Adipocyte (in vitro differentiated cells): ENCODE data around the gene FAM111A.
"Not testable (repeated sequence)": the region's sequence is repeated elsewhere in the genome, so short reads cannot be mapped to it uniquely, and the experiment has no call there.

Experiments used
- DNase-seq: peaks from one replicate; pipeline ENCODE4 v3.0.0-alpha.2; 2015; ENCODE audit warnings: low read depth
- H3K27me3 ChIP-seq: replicated peaks from 2 replicates; pipeline ENCODE4 v1.7.0; 2013; ENCODE audit warnings: mild to moderate bottlenecking, low read length, moderate library complexity; ENCODE audit not compliant: control insufficient read depth, insufficient read depth
- H3K36me3 ChIP-seq: 2 replicates; pipeline ENCODE4 v1.7.0; 2013; ENCODE audit warnings: low read length, mild to moderate bottlenecking, moderate library complexity; ENCODE audit not compliant: control insufficient read depth, insufficient read depth, severe bottlenecking
- H3K4me1 ChIP-seq: 2 replicates; pipeline ENCODE4 v1.7.0; 2013; ENCODE audit warnings: mild to moderate bottlenecking, low read length, moderate library complexity; ENCODE audit not compliant: control insufficient read depth, insufficient read depth
- H3K4me3 ChIP-seq: 2 replicates; pipeline ENCODE4 v1.7.0; 2013; ENCODE audit warnings: mild to moderate bottlenecking, low read length, moderate library complexity
- H3K9ac ChIP-seq: 2 replicates; pipeline ENCODE4 v1.7.0; 2013; ENCODE audit warnings: mild to moderate bottlenecking, low read length, moderate library complexity
- H3K9me3 ChIP-seq: 2 replicates; pipeline ENCODE4 v1.7.0; 2013; ENCODE audit warnings: mild to moderate bottlenecking, low read length, moderate library complexity; ENCODE audit not compliant: control insufficient read depth

FAM111A gene, protein sequence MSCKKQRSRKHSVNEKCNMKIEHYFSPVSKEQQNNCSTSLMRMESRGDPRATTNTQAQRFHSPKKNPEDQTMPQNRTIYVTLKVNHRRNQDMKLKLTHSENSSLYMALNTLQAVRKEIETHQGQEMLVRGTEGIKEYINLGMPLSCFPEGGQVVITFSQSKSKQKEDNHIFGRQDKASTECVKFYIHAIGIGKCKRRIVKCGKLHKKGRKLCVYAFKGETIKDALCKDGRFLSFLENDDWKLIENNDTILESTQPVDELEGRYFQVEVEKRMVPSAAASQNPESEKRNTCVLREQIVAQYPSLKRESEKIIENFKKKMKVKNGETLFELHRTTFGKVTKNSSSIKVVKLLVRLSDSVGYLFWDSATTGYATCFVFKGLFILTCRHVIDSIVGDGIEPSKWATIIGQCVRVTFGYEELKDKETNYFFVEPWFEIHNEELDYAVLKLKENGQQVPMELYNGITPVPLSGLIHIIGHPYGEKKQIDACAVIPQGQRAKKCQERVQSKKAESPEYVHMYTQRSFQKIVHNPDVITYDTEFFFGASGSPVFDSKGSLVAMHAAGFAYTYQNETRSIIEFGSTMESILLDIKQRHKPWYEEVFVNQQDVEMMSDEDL

DNA sequence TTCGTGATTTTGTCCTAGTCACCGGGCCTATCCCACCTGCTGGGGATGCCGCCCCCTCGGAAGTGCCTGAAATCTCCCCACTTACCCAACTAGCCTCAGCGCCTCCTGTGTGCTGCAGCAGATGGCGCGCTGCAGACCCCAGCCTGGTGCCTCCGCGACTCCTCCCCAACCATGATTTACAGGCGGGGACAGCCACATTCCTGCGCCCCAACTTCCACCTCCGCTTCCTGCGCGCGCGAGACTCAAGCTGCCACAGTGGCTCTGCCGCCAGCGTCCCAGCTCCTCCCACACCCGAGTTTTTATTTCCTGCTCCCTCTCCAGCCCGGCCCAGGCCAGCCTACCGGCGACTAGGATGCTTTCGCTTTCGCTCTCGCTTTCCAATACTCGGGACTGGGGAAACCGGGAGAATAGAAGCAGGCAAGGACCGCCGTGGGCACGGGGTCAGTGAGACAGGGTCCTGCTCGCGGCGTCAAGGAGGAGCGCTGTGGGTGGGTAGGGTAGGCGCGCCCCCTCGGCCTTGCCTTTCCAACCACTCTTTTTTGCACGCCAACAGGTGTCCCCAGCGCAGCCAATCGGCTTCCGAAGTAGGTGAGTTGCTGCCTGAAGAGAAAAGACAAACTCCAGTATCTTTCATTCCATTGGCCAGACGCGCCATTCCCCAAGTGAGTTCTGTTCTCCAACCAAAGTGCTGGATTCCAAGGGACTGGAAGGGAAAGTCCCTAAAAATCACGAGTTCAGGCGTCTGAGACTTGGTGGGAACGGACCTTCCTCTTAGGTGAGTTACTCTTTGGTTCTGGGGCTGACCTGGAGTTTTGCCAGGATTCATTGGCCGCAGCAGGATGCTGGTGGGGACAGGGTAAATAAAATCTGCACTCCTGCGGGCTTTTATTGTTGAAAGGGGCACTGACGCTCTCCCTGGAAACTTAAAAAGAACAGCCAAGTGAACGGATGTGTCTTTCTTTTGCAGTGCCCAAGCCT lies at the start of gene FAM111A:
TSS of gene FAM111A (plus strand) at position 327 of the 978 bp plus-strand sequence. CDS start 6,017 bp downstream, outside the sequence.
- Histone ChIP-seq H3K36me3 (no peaks in the 10 kb centered on the region), H3K4me1 (peaks cover 34% of the 10 kb centered on the region), H3K27me3 (no peaks in the 10 kb centered on the region), H3K4me3 (peak within 1 kb of the TSS; percentile 90), H3K9me3 (no peaks in the 10 kb centered on the region), H3K9ac (peak within 1 kb of the TSS; percentile 86)
- peak; percentile 96 for DNase-seq

DNA sequence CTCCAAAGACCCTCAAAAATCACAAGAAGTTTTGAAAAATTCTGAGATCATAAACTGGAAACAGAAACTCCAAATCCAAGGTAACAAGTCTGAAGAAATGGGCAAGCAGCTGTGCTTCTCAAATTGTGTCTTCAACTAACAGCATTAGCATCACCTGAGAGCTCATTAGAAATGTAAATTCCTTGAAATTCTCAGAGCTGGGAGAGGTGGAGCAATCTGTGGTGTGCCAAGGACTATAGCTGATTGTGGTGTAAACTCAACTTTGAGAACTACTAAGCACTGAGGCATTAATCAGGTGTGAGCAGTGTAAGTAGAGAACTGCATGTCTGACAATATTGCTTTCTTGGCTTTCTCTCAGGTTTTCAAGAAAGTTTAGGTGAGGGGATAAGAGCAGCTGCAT lies 49.1 kb upstream of the FAM111A start:
- not testable (repeated sequence) for H3K4me1 ChIP-seq, H3K4me3 ChIP-seq, H3K36me3 ChIP-seq, H3K27me3 ChIP-seq, H3K9ac ChIP-seq, H3K9me3 ChIP-seq, DNase-seq

DNA sequence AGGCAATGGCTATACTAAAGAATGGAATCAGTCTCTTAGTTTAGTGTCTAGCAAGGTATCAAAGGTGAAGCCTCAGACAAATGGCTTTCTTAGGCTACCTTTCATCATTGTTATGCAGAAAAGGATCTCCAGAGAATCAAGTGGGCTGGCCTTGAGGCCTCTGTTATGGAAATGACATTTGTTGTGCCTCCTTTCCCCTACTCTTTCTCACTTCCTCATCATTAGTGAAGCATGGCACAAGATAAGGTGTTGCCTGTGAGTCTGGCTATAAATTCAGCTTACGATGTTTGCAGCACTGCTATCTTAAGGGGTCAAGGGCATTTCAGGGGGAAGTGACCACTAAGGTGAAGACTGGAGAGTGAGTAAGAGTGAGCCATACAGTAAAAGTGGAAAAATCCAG lies 47.4 kb upstream of the FAM111A start:
- H3K4me1 ChIP-seq, H3K27me3 ChIP-seq, DNase-seq, H3K36me3 ChIP-seq, H3K9me3 ChIP-seq, H3K4me3 ChIP-seq, H3K9ac ChIP-seq: not testable (repeated sequence)

DNA sequence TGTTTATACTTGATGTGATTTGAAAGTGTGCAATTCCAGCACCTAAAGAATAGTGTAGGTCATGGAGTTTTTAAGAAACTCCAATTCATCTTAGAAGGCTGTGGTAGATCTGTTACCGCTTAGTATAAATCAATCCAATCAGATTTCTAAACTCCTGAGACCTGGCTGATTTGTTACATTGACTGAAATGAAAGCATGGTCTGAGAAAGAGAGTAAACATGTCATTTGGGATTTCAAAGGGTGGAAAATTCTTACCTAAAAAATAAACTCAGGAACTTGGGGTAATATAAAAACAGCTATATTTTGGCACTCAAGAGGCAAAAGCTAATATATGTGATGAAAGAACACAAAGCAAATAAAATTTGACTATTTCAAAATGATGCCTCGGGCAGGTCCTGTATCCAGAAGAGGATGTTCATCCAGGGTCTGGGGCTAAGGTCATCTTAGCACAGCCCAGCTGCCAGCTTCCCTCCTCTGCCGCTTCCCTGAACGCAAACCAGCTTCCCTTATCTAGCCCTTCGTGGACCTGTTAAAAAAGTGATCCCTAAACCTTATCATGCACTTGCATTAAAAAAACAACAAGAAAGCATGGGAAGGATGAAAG lies 46.6 kb upstream of the FAM111A start:
- not testable (repeated sequence) for H3K4me1 ChIP-seq, H3K4me3 ChIP-seq, H3K9me3 ChIP-seq, H3K36me3 ChIP-seq, H3K27me3 ChIP-seq, DNase-seq, H3K9ac ChIP-seq

DNA sequence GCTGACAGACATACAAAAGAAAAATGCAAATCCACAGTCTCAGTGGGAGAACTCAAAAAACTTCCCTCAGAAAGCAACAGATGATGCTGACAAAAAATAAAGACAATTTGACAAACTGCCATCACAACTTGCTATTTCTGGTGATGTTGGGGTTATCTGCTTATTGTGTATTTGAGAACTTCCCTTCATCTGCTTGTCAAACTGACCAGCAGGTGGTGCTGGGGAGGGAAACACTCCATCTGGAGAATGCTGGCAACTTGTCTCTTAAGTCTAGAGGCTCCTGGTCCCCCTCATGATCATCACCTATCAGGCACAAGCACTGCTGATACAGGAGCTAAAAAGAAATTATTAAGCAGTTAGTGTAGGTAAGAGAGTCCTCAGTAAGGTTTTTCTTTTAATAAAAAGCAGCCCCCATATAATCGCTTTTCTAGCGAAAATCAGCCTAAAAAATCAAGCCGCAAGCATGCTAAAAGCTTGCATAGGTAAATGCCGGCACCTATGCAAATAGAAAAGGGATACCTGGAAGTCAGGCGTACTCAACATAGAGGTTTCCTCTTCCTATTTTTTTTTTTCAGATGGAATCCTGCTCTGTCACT lies 45.4 kb upstream of the FAM111A start:
- Histone ChIP-seq H3K9ac (no peak overlapping the region), H3K4me1 (peaks cover 6% of the 10 kb centered on the region), H3K27me3 (no peaks in the 10 kb centered on the region), H3K4me3 (no peak overlapping the region), H3K9me3 (no peaks in the 10 kb centered on the region), H3K36me3 (no peaks in the 10 kb centered on the region)
- DNase-seq = peak; percentile 78

DNA sequence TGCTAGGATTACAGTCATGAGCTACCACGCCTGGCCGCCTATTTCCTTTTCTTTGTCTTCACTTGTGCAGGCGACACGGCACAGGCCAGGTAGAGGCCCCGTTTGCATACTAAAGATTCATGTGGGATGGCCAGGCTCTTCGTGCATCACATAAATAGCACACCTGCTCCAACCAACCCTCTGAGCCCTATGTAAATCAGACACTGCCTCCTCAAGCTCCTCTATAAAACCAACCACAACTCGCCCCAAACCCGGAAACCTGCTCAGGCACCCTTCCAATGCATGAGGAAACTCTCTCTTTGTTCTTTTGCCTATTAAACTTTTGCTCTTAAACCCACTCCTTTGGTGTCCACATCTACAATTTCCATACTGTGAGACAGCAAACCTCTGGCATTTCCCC lies 44.7 kb upstream of the FAM111A start:
- not testable (repeated sequence) for H3K4me1 ChIP-seq, H3K4me3 ChIP-seq, DNase-seq, H3K36me3 ChIP-seq, H3K9ac ChIP-seq, H3K27me3 ChIP-seq, H3K9me3 ChIP-seq

DNA sequence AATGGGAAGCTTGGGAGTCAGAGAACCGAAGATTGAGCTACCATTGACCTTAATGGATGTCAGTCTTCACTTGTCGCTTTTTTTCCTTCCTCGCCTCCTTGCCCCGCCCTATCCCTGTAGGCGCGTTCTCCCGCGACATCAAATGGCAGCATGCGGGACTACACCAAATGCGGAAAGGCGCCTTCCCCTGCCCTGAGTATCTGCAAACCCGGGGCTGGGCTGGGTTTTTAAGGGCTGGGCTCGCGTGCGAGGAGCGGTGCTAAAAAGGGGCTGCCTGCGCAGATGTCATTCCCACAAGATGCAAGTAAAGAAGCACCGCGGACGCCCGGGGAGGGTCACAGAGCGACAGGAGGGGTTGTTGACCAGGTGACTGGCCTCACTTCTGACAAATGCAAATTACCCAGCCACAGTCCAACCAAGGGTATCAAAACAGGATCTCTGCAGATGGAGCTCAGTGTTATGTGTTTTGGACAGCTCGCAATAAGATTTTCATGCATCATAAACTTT lies 40.3 kb upstream of the FAM111A start:
- H3K27me3 ChIP-seq = peaks cover 3% of the 10 kb centered on the region
- no peak overlapping the region for H3K9ac ChIP-seq
- H3K9me3 ChIP-seq = no peaks in the 10 kb centered on the region
- peak; percentile 63 for DNase-seq
- peak overlapping the region; percentile 76 for H3K4me3 ChIP-seq
- no peaks in the 10 kb centered on the region for H3K36me3 ChIP-seq
- H3K4me1 ChIP-seq = peaks cover 17% of the 10 kb centered on the region

DNA sequence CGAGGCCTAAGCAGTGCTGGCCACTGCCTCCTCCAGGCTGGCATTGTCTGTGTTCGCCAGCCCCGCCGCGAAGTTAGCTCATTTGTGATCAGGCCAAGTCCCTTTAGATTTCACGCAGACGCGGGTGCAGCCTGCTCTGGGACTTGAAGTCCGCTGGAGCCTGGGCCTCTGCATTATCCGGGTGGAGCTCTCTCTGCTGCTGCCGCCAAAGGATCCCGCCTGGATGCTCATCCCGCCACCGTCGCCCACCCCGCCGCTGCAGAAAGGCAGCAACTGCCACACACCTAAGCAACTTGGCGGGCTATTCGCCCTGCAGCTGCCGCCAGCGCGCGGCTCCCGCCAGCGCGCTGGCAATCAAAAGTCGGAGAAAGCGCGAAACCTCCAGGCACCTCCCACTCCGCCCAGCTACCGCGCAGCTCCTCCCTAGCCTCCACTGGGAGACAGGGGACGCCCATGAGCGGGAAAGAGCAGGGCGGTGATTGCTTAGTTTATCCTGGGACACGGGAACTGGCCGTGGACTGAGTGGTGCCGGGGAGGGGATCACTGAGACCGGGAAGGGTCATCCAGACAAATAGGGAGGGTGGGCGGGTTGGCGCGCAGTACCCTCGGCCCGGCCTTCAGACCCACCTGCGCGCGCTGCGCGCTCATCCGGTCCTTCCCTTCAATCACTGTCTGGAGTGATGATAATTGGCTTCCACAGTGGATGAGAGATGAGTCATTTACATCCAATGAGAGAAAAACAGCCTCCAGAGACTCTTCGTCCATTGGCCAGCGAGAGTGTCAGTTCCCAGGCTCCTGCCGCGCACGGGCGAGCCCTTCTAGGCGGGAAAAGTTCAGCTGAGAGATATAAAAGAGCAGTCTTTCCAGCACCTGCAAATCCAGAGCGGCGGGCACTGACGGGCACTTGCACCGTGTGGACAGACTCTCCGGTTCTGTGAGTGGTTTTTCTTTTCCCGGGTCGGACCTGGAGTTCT lies 36.0 kb upstream of the FAM111A start, which contains the start of gene FAM111B:
TSS of gene FAM111B (plus strand) at position 875 of the 974 bp plus-strand sequence. CDS start 2,389 bp downstream, outside the sequence.
- Histone ChIP-seq H3K4me3 (peak within 1 kb of the TSS; percentile 77), H3K4me1 (peaks cover 16% of the 10 kb centered on the region), H3K9me3 (no peaks in the 10 kb centered on the region), H3K9ac (no peak within 1 kb of the TSS), H3K27me3 (peaks cover 3% of the 10 kb centered on the region), H3K36me3 (no peaks in the 10 kb centered on the region)
- peak; percentile 84 for DNase-seq

DNA sequence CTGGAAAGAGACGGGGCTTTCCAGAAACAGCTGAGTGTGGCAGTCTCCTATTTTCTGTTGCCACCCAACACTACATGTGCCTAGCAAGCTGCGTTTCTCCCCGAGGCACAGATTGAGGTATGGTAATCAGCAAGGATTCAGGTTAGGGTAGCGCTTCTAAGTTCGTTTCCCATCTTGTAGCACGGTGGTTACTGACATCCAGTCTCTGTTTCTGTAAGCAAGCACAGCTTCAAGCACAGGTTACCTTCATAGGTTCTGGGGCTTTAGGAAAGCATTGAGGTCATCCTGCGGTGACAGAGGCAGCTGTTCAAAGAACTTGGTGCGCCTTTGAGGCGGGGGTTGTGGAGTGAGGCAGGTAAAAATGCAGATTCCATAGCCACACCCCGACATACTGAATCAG lies 34.9 kb upstream of the FAM111A start:
- not testable (repeated sequence) for H3K27me3 ChIP-seq, H3K9ac ChIP-seq, H3K4me3 ChIP-seq, H3K36me3 ChIP-seq, H3K9me3 ChIP-seq, H3K4me1 ChIP-seq, DNase-seq
